Ramos (cell line): Measurements from ENCODE around the gene OSCAR.

Source experiments
- in situ Hi-C: fragments of 300-500 bp; cut with MboI; formaldehyde crosslinking; loops from one replicate; pipeline ENCODE4 v1.14.3; 2022; ENCODE audit warnings: low sequenced_read_pairs; ENCODE audit not compliant: unreplicated experiment

Gene OSCAR, protein sequence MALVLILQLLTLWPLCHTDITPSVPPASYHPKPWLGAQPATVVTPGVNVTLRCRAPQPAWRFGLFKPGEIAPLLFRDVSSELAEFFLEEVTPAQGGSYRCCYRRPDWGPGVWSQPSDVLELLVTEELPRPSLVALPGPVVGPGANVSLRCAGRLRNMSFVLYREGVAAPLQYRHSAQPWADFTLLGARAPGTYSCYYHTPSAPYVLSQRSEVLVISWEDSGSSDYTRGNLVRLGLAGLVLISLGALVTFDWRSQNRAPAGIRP

DNA sequence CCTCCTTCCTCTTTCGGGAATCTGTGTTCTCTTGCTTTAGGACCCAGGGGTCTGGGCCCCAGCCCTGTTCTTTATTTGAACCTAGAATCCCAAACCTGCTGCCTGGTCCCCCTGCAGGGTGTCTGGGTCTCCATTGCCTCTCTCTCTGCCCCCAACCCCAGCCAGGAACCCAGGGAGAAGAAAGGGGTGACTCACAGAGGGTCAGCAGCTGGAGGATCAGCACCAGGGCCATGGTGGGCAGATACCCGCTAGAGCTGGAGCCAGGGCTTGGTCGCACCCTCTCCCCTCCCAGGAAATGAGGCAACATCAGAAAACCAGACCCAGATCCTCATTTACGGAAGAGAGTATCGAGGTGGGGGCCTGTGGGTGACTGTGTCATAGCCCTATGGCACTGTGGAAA, at the start of gene OSCAR:
TSS of gene OSCAR (minus strand) at position 243 of the 400 bp plus-strand sequence. CDS start at position 232, 11 bp downstream.
- in situ Hi-C loops = no loop called here

DNA sequence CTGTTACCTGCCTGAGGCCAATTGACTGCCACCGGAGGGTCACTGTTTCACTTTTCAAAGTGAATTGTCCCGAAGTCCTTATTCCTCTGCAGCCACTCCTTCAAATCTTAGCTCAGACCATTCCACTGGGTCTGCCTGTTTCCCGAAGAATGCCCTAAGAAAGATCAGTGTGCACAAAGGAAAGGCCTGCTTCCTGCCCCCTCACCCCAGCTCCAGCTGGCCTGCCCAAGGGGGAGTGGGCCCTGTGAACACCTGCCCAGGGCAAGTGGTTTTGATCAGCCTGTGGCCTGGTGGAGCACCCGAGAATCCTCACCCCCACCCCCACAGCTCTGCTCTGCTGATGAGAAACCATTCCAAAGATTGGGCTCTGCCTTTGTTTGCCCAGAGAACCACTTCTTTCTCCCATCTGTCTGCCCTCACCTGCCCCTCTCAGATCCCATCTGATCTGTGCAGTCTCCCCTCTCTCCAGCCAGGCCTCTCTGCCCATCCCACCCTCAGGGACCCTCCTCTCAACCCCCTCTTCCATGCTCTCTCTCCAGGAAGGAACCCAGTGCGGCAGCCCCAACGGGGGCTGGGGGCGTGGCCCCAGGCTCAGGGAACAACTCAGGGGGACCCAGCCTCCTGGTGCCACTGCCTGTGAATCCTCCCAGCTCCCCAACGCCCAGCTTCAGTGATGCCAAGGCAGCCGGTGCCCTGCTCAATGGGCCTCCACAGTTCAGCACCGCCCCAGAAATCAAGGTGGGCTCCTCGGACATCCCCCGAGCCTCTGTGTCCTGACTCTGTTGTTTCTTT, 48.6 kb upstream of the OSCAR start:
- in situ Hi-C loops = no loop called here

DNA sequence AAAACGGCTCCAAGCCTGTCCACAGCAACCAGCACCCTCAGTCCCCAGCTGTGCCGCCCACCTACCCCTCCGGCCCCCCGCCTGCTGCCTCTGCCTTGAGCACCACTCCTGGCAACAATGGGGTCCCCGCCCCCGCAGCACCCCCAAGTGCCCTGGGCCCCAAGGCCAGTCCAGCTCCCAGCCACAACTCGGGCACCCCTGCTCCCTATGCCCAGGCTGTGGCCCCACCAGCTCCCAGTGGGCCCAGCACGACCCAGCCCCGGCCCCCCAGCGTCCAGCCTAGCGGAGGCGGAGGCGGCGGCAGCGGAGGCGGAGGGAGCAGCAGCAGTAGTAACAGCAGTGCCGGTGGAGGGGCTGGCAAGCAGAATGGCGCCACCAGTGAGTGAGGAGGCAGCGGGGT, 47.6 kb upstream of the OSCAR start:
- in situ Hi-C loops = no loop called here

DNA sequence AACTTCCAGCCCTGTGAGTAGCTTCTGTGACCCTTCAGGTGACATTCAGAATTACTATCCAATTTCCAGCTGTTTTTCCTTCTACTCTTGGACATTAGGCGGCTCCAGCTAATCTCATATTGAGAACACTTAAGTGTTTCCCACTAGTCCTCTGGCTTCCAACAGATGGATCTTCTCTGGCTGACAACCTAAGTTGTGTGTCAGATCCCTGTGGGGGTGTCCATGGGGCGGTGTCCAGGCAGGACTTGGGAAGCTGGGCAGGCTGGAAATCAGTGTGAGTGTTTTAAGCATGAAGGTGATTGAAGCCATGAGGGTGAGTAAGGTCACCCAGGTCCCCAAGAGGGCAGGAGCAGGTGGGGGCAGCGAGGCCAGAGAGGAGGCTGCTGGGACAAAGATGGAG, 47.1 kb upstream of the OSCAR start:
- in situ Hi-C loops = no loop called here

DNA sequence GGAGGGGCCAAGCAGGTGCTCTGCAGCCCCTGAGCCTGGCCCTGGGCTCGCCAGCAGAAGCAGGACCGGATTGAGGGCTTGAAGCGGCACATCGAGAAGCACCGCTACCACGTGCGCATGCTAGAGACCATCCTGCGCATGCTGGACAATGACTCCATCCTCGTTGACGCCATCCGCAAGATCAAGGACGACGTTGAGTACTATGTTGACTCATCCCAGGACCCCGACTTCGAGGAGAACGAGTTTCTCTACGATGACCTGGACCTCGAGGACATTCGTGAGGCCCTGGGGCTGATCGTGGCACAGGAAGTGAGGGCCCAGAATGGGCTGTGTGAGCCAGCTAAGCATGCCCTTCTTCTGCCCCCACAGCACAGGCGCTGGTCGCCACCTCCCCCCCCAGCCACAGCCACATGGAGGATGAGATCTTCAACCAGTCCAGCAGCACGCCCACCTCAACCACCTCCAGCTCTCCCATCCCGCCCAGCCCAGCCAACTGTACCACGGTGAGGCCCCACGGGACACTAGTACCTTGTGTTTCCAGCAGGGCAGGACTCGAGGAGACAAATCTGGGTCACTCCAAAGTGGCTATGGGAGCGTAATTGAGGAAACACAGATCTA, 45.0 kb upstream of the OSCAR start:
- in situ Hi-C loops = no loop called here

DNA sequence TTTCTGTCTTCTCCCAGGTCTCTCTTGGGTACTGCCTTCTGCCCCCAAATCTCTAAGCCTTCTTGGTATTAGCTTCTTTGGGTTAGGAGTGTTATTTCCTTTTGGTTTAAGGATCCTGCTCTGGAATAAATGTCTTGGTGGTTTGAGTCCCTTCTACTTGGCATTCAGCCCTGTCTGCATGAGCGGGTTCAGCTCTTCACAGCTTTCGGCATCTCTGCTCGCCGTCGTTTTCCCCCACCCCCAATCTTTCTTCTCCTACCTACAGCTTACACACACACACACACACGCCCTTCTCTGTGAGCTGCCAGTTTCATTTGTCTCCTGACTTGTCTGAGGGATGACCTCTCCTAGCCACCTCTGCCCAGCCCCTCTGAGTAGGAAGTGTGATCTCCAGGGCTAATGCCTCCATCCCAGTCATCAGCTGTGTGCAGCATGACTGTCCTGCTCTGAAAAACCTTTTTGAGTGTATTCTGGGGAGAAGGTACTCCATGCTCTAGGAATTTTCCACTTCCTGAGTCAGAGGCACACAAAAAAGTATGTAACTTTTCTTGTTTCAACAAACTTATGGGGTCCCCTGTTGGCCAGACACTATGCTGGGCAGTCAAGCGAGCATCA, 41.7 kb upstream of the OSCAR start:
- in situ Hi-C loops = no loop called here

DNA sequence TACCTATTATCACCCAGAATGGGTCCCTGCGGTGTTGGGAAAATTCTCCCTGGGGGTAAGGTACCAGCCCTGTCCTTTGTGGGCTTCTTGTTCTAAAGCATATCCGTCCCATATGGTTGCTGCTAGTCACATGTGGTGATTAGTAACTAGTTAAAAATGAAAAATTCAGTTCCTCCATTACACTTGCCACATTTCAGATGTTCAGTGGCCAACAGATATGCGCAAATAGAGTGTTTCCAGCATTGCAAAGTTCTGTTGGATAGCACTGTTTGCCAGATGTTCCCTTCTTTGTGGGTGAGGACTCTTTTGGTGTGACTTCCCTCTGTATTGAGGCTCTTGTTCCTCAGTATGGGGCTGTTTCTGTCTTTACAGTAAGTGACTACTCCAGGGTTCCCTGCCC, 40.8 kb upstream of the OSCAR start:
- in situ Hi-C loops = no loop called here

DNA sequence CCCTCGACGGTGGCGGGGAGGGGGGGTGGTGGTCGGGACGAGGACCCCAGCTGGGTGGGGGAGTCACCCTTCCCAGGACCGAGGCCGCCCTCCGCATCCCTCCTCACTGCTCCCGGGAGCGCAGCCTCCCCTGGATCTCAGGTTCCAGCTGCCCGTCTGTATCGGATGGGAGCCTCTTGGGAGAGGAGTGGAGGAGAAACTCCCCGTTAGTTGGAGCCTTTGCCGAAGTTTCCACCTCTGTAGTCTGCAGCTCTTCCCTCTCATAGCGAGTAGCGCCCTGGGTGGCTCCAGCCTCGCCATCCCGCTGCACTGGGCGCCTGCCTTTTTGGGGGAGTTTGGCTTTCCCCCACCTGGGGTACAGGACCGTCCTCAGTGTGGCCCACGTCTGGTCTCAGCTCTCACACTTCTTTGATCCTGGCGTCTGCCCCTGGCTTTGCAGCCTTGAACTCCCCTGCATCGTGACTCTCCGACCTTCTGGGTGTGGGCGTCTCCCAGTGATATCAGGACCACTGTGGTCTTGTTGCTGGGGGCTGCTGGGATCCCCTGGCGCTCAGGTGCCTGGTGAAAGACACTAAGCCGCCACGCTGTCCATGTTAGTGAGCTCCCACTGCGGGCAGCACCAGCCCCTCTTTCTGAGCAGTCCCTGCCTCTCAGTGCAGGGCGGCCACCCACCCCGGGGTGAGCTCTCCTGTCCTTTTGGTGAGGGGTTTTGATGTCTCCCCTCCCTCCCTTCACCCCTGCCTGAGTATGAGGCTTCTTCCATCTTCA, 38.1 kb upstream of the OSCAR start:
- in situ Hi-C loops = no loop called here

DNA sequence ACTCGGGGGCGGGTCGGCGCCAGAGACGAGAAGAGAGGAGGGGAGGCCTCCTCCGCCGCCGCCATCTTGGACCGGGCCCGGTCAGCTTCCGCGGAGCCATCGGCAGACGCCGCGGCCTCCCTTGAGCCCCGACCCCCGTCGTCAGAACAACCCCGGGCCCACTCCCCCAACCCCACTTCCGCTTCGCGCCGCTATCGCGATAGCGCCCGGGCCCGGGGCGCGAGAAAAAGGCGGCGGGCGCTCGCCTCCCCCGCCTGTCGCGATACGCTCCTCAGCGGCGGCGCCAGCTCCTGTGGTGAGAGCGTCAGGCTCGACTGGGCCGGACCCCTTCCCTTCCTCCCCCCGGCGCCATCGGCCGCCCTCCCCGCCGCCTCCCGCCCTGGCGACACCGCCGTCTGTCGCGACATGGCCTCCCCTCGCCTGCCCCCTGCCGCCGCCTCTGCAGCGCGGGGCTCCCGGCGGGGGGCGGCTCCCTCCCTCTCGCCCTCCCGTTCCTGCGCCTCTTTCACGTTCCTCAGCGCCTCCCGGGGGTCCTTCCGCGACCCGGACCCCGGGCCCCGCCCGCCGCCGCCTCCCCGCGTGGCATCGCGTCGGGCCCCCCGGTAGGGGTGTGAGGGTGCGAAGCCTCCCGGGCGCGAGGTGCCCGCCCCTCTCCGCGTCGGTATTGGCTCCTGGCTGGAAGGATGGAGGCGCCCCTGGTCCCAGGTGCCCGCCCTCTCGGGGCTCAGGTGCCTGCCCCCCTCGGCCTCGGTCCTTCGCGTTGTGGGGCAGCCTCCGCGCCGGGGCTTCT, 37.3 kb upstream of the OSCAR start, which contains the start of gene CNOT3:
TSS of gene CNOT3 (plus strand) at position 64 of the 790 bp plus-strand sequence. CDS start 5,217 bp downstream, outside the sequence.
- in situ Hi-C loops = no loop called here

DNA sequence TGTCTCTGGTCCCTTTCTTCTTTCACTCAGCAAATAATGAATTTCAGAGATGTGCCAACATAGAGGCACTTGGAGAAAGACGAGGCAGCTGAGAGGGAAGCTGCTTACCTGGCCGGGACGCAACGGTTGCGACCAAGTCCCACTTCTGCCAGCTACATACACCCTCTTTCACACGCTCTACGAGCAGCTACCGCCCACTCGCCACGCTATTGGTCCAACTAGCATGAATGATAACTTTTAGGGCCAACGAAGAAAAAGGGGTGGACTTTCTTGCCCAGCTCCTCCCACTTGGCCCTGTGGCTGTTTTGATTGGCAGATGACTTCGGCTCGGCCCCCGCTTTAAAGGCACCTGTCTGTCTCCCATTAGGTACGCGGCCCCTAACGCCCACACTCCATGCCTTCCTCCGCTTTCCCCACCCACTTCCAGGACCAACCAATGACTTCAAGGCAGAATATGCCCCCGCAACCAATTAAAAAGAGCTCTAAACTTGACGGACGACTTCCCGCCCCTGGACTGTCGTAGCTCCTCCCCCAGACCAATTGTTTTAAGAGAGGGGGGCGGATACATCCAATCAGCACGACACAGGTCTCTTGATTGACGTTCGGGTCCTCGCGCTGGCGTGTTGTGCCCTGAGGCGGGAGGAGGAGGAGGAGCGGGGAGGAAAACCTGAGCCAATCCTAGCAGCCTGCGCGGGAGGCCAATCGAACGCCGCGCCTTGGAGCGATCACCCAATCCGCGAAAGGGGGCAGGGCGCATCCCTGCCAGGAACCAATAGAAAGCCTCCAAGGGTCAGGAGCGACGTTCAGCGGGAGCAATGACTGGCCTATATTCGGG, 36.5 kb upstream of the OSCAR start:
- in situ Hi-C loops = no loop called here

DNA sequence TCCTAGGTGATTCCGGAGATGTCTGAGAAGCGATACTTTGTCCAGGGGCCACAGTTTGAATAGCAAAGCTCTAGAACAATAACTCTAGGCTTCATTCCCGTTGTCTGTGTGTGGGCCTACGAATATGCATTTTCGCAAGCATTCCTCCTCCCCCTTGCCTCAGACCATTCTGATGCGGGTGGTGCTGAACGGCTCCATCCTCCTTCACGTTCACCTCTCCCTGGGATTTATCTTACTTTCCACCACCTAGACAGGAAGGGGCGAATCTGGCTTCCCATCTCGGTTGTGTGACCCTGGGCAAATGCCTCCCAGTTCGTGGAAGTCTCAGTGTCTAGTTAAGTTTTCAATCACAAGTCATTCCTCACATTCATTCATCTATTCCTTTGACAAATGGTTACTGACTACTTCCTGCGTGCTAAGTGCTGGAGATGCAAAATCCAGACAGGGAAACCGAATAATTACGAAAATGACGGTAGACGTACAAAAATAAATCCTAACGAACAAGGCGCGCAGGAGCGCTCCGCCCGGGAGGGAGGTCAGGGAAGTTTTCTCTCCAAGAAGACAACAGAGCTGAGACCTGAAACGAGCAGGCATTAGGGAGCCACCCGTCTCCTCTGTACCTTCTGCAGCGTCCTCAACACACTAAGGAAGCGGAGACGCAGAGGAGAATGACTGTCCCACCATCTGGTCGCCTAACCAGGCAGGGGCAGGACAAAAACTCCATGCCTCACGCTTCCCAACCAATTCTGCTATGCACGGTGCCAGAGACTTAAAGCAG, 35.7 kb upstream of the OSCAR start:
- in situ Hi-C loops = no loop called here

DNA sequence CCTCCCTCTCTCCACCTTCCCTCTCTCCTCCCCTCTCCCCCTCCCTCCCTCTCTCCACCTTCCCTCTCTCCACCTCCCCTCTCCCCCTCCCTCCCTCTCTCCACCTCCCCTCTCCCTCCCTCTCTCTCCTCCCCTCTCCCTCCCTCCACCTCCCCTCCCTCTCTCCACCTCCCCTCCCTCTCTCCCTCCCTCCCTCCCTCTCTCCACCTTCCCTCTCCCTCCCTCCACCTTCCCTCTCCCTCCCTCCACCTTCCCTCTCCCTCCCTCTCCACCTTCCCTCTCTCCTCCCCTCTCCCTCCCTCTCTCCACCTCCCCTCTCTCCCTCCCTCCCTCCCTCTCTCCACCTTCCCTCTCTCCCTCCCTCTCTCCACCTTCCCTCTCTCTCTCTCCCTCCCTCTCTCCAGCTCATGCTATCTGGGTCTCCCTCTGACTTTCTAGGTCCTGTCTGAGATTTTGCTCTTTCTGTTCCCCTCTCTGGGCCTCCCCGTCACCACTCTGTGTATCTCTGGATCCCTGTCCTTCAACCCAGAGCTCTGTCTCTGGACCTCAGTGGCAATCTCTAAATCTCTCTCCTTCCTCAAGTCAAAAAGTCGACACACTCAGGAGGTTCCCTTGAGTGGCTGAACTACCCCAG, 33.5 kb upstream of the OSCAR start:
- in situ Hi-C loops = no loop called here

DNA sequence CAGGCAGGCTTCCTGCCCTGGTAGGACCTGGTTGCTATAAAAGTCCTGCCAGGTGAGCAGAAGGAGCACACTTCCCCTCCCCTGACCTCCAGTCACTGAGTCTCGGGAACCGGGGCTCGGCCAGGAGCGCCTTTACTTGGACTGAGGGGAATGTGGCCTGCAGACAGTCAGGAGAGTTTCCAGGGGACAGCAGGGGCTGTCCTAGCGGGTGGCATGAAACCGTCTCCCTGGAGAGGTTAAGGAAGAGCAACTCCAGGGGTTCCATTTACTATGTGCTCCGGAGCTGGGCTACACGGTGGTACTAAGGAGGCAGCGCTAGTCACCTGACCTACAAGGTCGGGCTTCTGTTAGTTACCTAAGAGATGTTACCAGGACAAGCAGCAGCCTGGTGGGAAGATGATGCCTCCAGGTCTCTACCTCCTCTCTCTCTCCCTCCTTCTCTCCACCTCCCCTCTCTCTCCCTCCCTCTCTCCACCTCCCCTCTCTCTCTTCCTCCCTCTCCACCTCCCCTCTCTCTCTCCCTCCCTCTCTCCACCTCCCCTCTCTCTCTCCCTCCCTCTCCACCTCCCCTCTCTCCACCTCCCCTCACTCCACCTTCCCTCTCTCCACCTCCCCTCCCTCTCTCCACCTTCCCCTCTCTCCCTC, 32.8 kb upstream of the OSCAR start:
- in situ Hi-C loops = no loop called here

DNA sequence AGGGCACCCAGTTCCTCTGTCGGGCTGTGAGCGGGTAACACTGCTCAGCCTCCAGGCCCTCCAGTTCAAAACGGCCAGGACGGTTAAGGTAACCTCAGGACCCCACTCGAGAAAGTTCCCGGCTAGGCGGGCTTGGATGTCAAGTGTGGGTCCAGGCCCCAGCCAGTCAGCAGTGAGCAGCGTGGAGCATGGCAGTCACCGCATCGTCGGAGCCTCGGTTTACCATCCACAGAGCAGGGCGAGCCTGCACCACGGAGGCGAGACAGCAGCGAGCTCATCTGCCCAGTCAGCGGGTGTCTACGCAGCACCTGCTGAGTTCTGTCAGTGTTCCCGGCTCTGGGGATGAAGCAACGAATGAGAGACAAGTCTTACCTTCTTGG, 29.0 kb upstream of the OSCAR start:
- in situ Hi-C loops = no loop called here

DNA sequence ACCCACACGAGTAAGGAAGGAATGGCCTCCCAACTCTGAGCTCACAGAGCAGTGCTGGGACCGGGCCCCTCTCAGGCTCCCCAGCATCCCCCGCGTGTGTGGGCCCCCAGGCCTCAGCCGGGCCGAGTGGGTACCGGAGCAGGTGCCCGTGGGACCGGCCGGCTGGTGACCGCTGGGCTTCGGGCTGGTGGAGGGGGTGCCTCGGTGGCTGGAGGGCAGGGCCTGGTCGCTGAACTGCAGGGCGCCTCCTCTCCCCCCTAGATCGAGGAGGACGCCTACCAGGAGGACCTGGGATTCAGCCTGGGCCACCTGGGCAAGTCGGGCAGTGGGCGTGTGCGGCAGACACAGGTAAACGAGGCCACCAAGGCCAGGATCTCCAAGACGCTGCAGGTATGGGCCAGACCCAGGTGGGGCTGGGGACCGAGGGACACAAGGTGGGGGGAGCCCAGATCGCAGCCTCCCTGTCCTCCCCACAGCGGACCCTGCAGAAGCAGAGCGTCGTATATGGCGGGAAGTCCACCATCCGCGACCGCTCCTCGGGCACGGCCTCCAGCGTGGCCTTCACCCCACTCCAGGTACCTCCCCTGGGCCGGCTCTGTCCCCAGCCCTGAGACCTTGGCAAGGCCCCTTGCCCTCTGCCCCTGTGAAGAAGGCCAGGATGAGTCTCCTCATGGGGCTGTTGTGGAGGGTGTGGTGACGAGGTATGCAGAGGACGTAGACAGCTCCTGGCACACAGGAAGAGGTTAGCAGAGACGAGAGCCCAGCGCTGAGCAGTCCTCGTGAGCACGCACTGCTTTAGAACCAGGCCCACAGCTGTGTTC, 28.4 kb upstream of the OSCAR start:
- in situ Hi-C loops = no loop called here

DNA sequence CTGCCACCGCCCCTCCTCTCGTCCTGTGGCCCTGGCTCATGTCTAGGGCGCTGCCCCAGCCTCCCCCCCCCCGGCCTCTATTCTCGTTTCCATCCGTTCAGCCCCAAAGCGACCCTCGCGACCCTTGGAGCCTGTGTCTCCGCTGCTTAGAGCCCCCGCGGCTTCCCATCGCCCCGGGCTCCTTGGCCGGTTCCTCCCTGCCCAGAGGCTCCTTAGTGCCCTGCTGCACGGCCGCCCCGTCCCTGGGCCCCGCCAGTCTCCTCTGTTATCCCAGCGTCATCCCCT, 27.8 kb upstream of the OSCAR start:
- in situ Hi-C loops = no loop called here
